Ascending aorta (tissue), 2 donors: ENCODE measurements around the gene SCYL1. TPM values are rescaled to one million over a fixed set of nuclear protein-coding genes. Genes with fewer than 3 reads are reported as not detected.
A peak's percentile ranks its signal among the peaks of the same experiment; 100 is the strongest.

Source experiments
- DNase-seq, 2 donors: peaks; one replicate each; pipeline ENCODE4 v3.0.0-alpha.2; 2019; ENCODE audit warnings: low spot score in 2 of 2
- H3K27ac ChIP-seq, 2 donors: fragments of 200-600 bp; sonication (generic); one replicate each; pipeline ENCODE4 v1.5.1; 2016 to 2017; ENCODE audit warnings: mild to moderate bottlenecking in 1 of 2
- H3K27me3 ChIP-seq: fragments of 200-600 bp; sonication (generic); one replicate; pipeline ENCODE4 v1.5.1; 2017
- H3K36me3 ChIP-seq, 2 donors: fragments of 200-600 bp; sonication (generic); one replicate each; pipeline ENCODE4 v1.5.1; 2016
- H3K4me1 ChIP-seq, 2 donors: fragments of 200-600 bp; sonication (generic); one replicate each; pipeline ENCODE4 v1.5.1; 2016 to 2017; ENCODE audit warnings: mild to moderate bottlenecking in 1 of 2
- H3K4me3 ChIP-seq, 2 donors: fragments of 200-600 bp; sonication (generic); one replicate each; pipeline ENCODE4 v1.5.1; 2016 to 2017; ENCODE audit warnings: mild to moderate bottlenecking in 1 of 2
- H3K9me3 ChIP-seq, 2 donors: fragments of 200-600 bp; sonication (generic); one replicate each; pipeline ENCODE4 v1.5.1; 2016
- intact Hi-C: fragments of 100-400 bp; cut with DNase I; formaldehyde crosslinking; loops from one replicate; pipeline ENCODE4 v1.15.1; 2023
- total RNA-seq: library from RNA; depleted of rRNA; stranded (reverse); fragments of >200 nt; gene quantifications from one replicate; pipeline ENCODE4 v1.1.0, GENCODE V29; 2016
- TF ChIP-seq, protein P1 (sequence below), 3 experiments: fragments of 200-600 bp in 2 of 3; fragments of 450-650 bp in 1 of 3; sonication (generic) in 2 of 3; IDR thresholded peaks; one replicate each; pipeline ENCODE4 v1.5.1; 2016 to 2019; ENCODE audit warnings: antibody characterized with exemption in 3 of 3, mild to moderate bottlenecking in 1 of 3, moderate library complexity in 1 of 3

The SCYL1 gene
- total RNA-seq, 1 donor from 2014 or later, result 220 TPM

DNA sequence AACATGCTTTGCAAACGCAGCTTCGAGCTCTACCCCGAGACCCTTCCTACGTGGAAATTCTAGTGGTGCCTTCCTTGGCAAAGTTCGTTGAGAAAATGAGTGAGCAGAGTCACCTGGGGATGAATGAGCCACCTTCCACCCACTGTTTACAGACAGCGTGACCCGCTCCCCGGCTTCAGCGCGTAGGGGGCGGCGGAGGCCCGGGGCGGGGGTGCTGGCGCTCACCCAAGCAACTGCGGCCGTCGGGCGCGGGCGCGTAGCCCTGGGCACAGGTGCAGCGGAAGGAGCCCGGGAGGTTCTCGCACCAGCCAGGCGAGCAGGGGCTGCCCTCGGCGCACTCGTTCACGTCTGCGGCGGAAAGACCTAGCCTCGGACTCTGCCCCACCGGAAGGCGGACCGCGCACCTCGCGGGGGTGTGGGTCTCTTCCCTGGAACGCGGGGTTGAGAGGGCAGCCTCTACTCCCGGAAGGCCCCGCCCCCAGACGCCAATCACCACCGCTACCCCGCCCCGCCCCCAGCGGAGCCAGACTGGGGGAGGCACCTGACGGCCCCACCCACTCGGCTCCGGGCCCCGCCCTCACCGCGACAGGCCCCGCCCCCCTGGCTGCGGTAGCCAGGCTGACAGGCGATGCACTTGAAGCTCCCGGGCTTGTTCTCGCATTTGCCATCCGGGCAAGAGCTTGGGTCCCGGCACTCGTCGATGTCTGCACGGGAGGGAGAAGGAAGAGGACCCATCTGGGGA lies 21.5 kb downstream of the SCYL1 start:
- intact Hi-C loops, result no loop called here
- H3K36me3 ChIP-seq, result peaks cover 66 to 76% of the 10 kb centered on the region in 2 donors
- H3K4me1 ChIP-seq, result peaks cover 4 to 7% of the 10 kb centered on the region in 2 donors
- peak overlapping the region; percentile 29 to 47 for H3K27ac ChIP-seq
- H3K27me3 ChIP-seq, result no peaks in the 10 kb centered on the region
- no peaks in the 10 kb centered on the region for H3K9me3 ChIP-seq
- peak overlapping the region in 1 of 2 donors; percentile 34 for H3K4me3 ChIP-seq
- TF ChIP-seq, protein P1, sequence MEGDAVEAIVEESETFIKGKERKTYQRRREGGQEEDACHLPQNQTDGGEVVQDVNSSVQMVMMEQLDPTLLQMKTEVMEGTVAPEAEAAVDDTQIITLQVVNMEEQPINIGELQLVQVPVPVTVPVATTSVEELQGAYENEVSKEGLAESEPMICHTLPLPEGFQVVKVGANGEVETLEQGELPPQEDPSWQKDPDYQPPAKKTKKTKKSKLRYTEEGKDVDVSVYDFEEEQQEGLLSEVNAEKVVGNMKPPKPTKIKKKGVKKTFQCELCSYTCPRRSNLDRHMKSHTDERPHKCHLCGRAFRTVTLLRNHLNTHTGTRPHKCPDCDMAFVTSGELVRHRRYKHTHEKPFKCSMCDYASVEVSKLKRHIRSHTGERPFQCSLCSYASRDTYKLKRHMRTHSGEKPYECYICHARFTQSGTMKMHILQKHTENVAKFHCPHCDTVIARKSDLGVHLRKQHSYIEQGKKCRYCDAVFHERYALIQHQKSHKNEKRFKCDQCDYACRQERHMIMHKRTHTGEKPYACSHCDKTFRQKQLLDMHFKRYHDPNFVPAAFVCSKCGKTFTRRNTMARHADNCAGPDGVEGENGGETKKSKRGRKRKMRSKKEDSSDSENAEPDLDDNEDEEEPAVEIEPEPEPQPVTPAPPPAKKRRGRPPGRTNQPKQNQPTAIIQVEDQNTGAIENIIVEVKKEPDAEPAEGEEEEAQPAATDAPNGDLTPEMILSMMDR (IDR thresholded peaks at IDR 0.05), result no peak
- DNase-seq, result peak; percentile 59 to 88

DNA sequence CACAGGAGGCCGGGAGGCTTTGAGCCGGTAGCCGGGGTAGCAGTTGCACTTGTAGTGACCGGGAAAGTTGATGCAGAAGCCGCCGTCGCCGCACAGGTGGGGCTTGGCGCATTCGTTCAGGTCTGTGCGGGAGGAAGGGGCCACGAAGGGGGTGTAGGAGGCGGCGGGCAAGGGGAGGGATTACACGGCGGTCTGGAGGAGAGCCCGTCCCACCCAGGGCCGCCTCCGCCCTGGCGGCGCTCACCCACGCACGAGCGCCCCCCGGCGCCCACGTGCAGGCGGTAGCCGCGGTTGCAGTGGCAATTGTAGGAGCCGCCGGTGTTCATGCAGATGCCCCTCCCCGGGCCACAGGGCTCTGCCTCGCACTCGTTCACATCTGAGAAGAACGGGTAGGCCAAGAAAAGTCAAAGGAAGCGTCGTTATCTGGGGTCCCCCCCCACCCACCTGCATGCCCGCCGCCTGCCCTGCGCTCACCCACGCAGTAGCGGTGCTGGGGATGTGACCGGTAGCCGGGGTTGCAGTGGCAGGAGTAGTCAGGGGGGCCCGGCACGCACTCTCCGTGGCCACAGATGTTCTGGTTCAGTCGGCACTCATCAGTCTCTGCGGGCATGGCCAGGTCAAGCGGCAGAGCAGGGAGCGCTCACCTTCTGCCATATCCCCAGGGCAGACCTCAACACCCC lies 22.7 kb downstream of the SCYL1 start:
- H3K27me3 ChIP-seq, result no peaks in the 10 kb centered on the region
- TF ChIP-seq, protein P1 (IDR thresholded peaks at IDR 0.05), result no peak
- no peaks in the 10 kb centered on the region for H3K4me1 ChIP-seq
- H3K9me3 ChIP-seq, result no peaks in the 10 kb centered on the region
- H3K4me3 ChIP-seq, result no peak overlapping the region
- H3K36me3 ChIP-seq, result peaks cover 72 to 86% of the 10 kb centered on the region in 2 donors
- intact Hi-C loops, result no loop called here
- H3K27ac ChIP-seq, result peak overlapping the region in 1 of 2 donors; percentile 0
- DNase-seq, result no peak

DNA sequence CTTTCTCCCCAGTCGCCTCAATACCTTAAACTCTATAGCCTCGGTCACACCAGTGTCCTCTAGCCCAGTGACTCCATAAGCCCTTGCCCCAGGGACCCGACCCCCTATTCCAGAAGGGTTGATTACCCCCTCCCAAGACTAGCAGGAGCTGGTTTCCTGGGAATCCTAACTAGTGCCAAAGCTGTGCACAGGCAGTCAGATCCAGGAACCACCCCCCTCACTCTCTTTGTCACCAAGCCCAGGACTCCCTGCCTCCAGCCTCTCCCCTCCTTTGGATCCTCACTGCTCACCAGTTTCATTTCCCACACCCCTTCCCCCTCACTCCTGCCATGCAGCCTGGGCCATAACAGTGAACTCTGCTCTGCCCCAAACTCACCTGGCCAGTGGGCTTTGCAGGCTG lies 23.5 kb downstream of the SCYL1 start:
- H3K36me3 ChIP-seq, result peaks cover 72 to 85% of the 10 kb centered on the region in 2 donors
- peak overlapping the region; percentile 0 to 17 for H3K27ac ChIP-seq
- DNase-seq, result no peak
- intact Hi-C loops, result no loop called here
- H3K4me3 ChIP-seq, result no peak overlapping the region
- no peaks in the 10 kb centered on the region for H3K27me3 ChIP-seq
- H3K4me1 ChIP-seq, result no peaks in the 10 kb centered on the region
- TF ChIP-seq, protein P1 (IDR thresholded peaks at IDR 0.05), result no peak
- H3K9me3 ChIP-seq, result no peaks in the 10 kb centered on the region

DNA sequence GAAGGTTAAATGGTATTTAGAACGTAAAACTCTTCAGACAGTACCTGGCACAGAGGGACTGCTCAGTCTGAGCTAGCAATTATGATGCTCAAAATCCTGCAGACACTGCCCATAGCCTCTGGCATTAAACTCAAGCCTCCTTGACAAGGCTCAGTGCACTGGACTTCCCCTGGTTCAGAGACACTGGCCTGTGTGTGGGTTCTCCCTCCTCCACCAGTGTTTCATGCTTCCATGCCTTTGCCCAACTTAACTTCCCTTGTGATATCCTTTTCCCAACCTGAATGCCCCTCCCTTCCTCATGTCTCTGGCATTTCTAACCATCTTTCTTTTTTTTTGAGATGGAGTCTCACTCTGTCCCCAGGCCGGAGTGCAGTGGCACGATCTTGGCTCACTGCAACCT lies 24.2 kb downstream of the SCYL1 start:
- Histone ChIP-seq H3K27ac (no peak overlapping the region), H3K36me3 (peaks cover 72 to 84% of the 10 kb centered on the region in 2 donors), H3K9me3 (no peaks in the 10 kb centered on the region), H3K4me3 (no peak overlapping the region), H3K4me1 (peaks cover 0 to 6% of the 10 kb centered on the region in 2 donors), H3K27me3 (no peaks in the 10 kb centered on the region)
- no peak for DNase-seq
- TF ChIP-seq, protein P1 (IDR thresholded peaks at IDR 0.05), result no peak
- intact Hi-C loops, result no loop called here

DNA sequence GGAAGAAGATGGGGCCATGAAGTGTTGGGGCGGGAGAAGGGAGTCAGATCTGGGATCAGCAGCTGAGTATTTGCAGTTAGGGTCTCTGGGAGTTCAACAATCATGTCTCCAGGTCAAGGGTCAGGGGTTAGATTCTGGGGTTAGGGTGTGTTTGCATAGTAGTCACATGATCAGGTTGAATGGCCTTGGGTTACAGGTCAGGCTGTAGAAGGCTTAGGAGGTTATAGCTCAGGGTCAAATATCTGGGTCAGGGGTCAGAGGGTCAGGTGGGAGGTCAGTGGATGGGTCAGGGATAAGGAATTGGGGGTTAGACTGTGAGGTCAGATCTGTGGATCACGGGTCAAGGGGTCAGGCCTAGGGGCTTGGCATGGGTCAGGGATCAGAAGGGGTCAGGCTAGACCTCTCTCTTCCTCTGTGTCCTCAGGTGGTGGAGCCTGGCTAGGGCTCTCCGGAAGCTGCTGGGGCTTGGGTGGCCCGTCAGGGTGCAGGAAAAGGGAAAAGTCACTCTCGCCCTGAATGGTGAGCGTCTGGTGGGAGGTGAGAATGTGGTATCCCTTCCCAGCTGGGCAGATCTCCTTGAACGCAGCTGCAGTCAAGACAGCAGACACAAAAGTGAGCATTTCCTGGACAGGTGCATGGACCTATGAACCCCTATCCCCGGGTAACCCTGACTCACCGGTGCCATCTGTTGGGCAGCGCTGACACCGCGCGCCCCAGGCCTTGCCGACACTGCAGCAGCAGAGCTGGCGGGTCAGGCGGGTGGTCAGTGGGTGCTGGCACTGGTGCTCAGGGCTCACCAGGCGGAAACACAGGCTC lies 26.9 kb downstream of the SCYL1 start:
- Histone ChIP-seq H3K9me3 (no peaks in the 10 kb centered on the region), H3K4me1 (peaks cover 10 to 31% of the 10 kb centered on the region in 2 donors), H3K4me3 (no peak overlapping the region), H3K27ac (peak overlapping the region; percentile 12 to 99), H3K36me3 (peaks cover 58 to 67% of the 10 kb centered on the region in 2 donors), H3K27me3 (no peaks in the 10 kb centered on the region)
- TF ChIP-seq, protein P1 (IDR thresholded peaks at IDR 0.05), result peak in 1 of 3 experiments; percentile 39
- DNase-seq, result no peak
- intact Hi-C loops, result no loop called here
